HepG2 (cell line): ENCODE data around the gene HOXB2. TPM values are rescaled to one million over a fixed set of nuclear protein-coding genes. Genes with fewer than 3 reads are reported as not detected.

ENCODE experiments used
- ATAC-seq: fragments of 200-7000 bp; cut with Tn5 transposase; 3 replicates; pipeline ENCODE4 v1.9.1; 2020; ENCODE audit warnings: mild to moderate bottlenecking, moderate library complexity
- BruUV-seq: library from RNA; stranded (reverse); fragments of 400-500 nt; replicated peaks from 2 replicates; lab custom pipeline; 2021; lab: Mats Ljungman, UMichigan
- CTCF ChIA-PET: fragments of 300-600 bp; formaldehyde crosslinking; extraction: SDS; loops from one replicate; lab custom pipeline; 2021; ENCODE audit warnings: low total read pairs, inconsistent platforms, low intra/inter-chr PET ratio; lab: Yijun Ruan, JAX
- POLR2A ChIA-PET: fragments of 350-600 bp; sonication (Branson Sonifier 250); formaldehyde crosslinking; loops from one replicate; lab custom pipeline; 2020; ENCODE audit warnings: antibody characterized with exemption, inconsistent platforms; lab: Yijun Ruan, JAX
- DNase-seq: peaks from one replicate; pipeline ENCODE4 v3.0.0-alpha.2; 2015; ENCODE audit warnings: low spot score
- FAIRE-seq: peaks from 3 replicates; lab custom pipeline; 2011; peaks lifted over from hg19 to GRCh38; lab: Jason Lieb, UNC
- H2AFZ ChIP-seq: one replicate; pipeline ENCODE4 v1.6.1; 2011; ENCODE audit warnings: low read length, inconsistent platforms
- H3K27ac ChIP-seq: fragments of 300-600 bp; 3 replicates; pipeline ENCODE4 v1.8.0; 2011; ENCODE audit warnings: mixed run types, mild to moderate bottlenecking, mixed read lengths, low read length, inconsistent platforms; ENCODE audit not compliant: insufficient read depth; ENCODE audit errors: extremely low read length
- H3K27me3 ChIP-seq, 2 experiments: fragments of 200-600 bp in 1 of 2; 2 replicates in 1 of 2; 3 replicates in 1 of 2; pipeline versions ENCODE4 v1.6.0 to v1.8.0; 2011; ENCODE audit warnings: low read length in 2 of 2, mild to moderate bottlenecking in 2 of 2, moderate library complexity in 2 of 2, inconsistent platforms in 1 of 2; ENCODE audit not compliant: insufficient read depth in 2 of 2, control insufficient read depth in 1 of 2
- H3K36me3 ChIP-seq, 2 experiments: fragments of 200-600 bp in 1 of 2; replicated peaks in 1 of 2; 2 replicates in 1 of 2; 3 replicates in 1 of 2; pipeline versions ENCODE4 v1.5.1 to v1.8.0; 2011; ENCODE audit warnings: low read length in 2 of 2, inconsistent platforms in 1 of 2; ENCODE audit not compliant: insufficient read depth in 2 of 2, control insufficient read depth in 1 of 2
- H3K4me1 ChIP-seq: 2 replicates; pipeline ENCODE4 v1.5.1; 2012; ENCODE audit warnings: low read length, inconsistent platforms; ENCODE audit not compliant: insufficient read depth
- H3K4me2 ChIP-seq: 2 replicates; pipeline ENCODE4 v1.6.0; 2011; ENCODE audit warnings: low read depth, low read length, inconsistent platforms
- H3K4me3 ChIP-seq, 3 experiments: fragments of 200-600 bp in 1 of 3; sonication (generic), shearing (Covaris generic) in 1 of 3; replicated peaks in 1 of 3; 2 replicates each; pipeline ENCODE4 v1.5.1; 2011 to 2016; ENCODE audit warnings: low read length in 3 of 3, inconsistent platforms in 2 of 3, low read depth in 2 of 3, mild to moderate bottlenecking in 2 of 3, control low read depth in 1 of 3, mixed read lengths in 1 of 3; ENCODE audit not compliant: insufficient read depth in 1 of 3
- H3K79me2 ChIP-seq: one replicate; pipeline ENCODE4 v1.6.1; 2011; ENCODE audit warnings: low read length, inconsistent platforms; ENCODE audit not compliant: insufficient read depth
- H3K9ac ChIP-seq: 2 replicates; pipeline ENCODE4 v1.6.0; 2011; ENCODE audit warnings: mild to moderate bottlenecking, low read depth, low read length, inconsistent platforms; ENCODE audit not compliant: insufficient read depth
- H3K9me3 ChIP-seq: 2 replicates; pipeline ENCODE4 v1.5.1; 2012; ENCODE audit warnings: mild to moderate bottlenecking, low read length
- H4K20me1 ChIP-seq: 2 replicates; pipeline ENCODE4 v1.6.0; 2011; ENCODE audit warnings: inconsistent platforms, mild to moderate bottlenecking, low read length, moderate library complexity; ENCODE audit not compliant: insufficient read depth
- AGO1 ChIP-seq: fragments of 200-400 bp; formaldehyde crosslinking; IDR thresholded peaks from 2 replicates; pipeline ENCODE4 v1.6.1; 2017; ENCODE audit warnings: mild to moderate bottlenecking, low read depth, low read length, moderate library complexity; ENCODE audit not compliant: poor library complexity, severe bottlenecking
- CBFB ChIP-seq: sonication (generic); formaldehyde crosslinking; IDR thresholded peaks from 2 replicates; pipeline ENCODE4 v1.4.0; 2020; ENCODE audit warnings: missing genetic modification reagents
- DNMT3B ChIP-seq: conservative IDR thresholded peaks from 2 replicates; pipeline ENCODE4 v1.6.1; 2016; ENCODE audit warnings: missing biosample characterization, control low read depth
- EP300 ChIP-seq, 3 experiments: sonication (generic) in 1 of 3; formaldehyde crosslinking in 1 of 3; IDR thresholded peaks; 2 replicates each; pipeline versions ENCODE4 v1.5.1 to v1.6.1; 2011 to 2020; ENCODE audit warnings: low read depth in 2 of 3, low read length in 2 of 3, borderline replicate concordance in 1 of 3, improper control_type of control experiment in 1 of 3, mild to moderate bottlenecking in 1 of 3, missing genetic modification reagents in 1 of 3, moderate library complexity in 1 of 3
- EZH2 ChIP-seq: conservative IDR thresholded peaks from 2 replicates; pipeline ENCODE4 v1.6.1; 2012; ENCODE audit warnings: mild to moderate bottlenecking, low read depth, low read length, moderate library complexity
- KAT7 ChIP-seq: IDR thresholded peaks from 2 replicates; pipeline ENCODE4 v1.6.1; 2018; ENCODE audit warnings: borderline replicate concordance, missing compliant biosample characterization
- NR3C1 ChIP-seq: sonication (generic); formaldehyde crosslinking; IDR thresholded peaks from 2 replicates; pipeline ENCODE4 v1.4.0; 2020; ENCODE audit warnings: missing genetic modification reagents
- POLR2G ChIP-seq: fragments of 200-400 bp; formaldehyde crosslinking; IDR thresholded peaks from 2 replicates; pipeline ENCODE4 v1.6.1; 2018; ENCODE audit warnings: mild to moderate bottlenecking, low read depth, low read length, moderate library complexity
- RAD21 ChIP-seq: fragments of 450-650 bp; formaldehyde crosslinking; IDR thresholded peaks from 2 replicates; pipeline ENCODE4 v1.5.0; 2020; ENCODE audit warnings: mild to moderate bottlenecking
- RFXAP ChIP-seq: sonication (generic); formaldehyde crosslinking; IDR thresholded peaks from 2 replicates; pipeline ENCODE4 v1.4.0; 2020; ENCODE audit warnings: missing genetic modification reagents, borderline replicate concordance
- SOX6 ChIP-seq, 2 experiments: fragments of 450-650 bp in 1 of 2; sonication (generic) in 1 of 2; formaldehyde crosslinking in 1 of 2; IDR thresholded peaks; 2 replicates each; pipeline versions ENCODE4 v1.4.0 to v1.6.1; 2017 to 2020; ENCODE audit warnings: antibody characterized with exemption in 1 of 2, mild to moderate bottlenecking in 1 of 2, missing genetic modification reagents in 1 of 2
- ZBTB43 ChIP-seq: sonication (generic); formaldehyde crosslinking; conservative IDR thresholded peaks from 2 replicates; pipeline ENCODE4 v1.4.0; 2020; ENCODE audit warnings: missing genetic modification reagents
- ZBTB49 ChIP-seq: sonication (generic); formaldehyde crosslinking; IDR thresholded peaks from 2 replicates; pipeline ENCODE4 v1.4.0; 2020; ENCODE audit warnings: missing genetic modification reagents, borderline replicate concordance
- ZNF335 ChIP-seq: sonication (generic); formaldehyde crosslinking; IDR thresholded peaks from 2 replicates; pipeline ENCODE4 v1.4.0; 2020; ENCODE audit warnings: missing genetic modification reagents
- ZSCAN12 ChIP-seq: sonication (generic); formaldehyde crosslinking; IDR thresholded peaks from 2 replicates; pipeline ENCODE4 v1.9.0; 2021; ENCODE audit warnings: mild to moderate bottlenecking, missing genetic modification reagents
- WGBS: methylation state at CpG from one replicate; pipeline ENCODE4 v1.1.6; 2017; ENCODE audit warnings: low lambda C conversion rate; 5-methylcytosine and 5-hydroxymethylcytosine counted together
- in situ Hi-C: cut with HindIII; loops from 2 replicates; pipeline ENCODE4 v1.10.0; 2017; ENCODE audit warnings: low pct_unique_long_range_greater_than_20kb; ENCODE audit not compliant: extremely low pct_ligation_motif_present
- intact Hi-C: fragments of 100-400 bp; cut with micrococcal nuclease; formaldehyde crosslinking; loops from one replicate; pipeline ENCODE4 v1.10.0; 2022; ENCODE audit not compliant: unreplicated experiment
- polyA plus RNA-seq, 8 experiments: library from polyadenylated mRNA; depleted of rRNA in 3 of 8; stranded (reverse) in 7 of 8; unstranded in 1 of 8; fragments of >200 nt; fragmentation: Illumina TruSeq in 4 of 8; extraction: Trizol in 4 of 8; gene quantifications; 2 replicates each; pipeline versions ENCODE4 v1.2.1 to v1.2.3, GENCODE V29; 2011 to 2016; ENCODE audit warnings: low read depth in 4 of 8, missing spikeins in 1 of 8, mixed read lengths in 1 of 8; ENCODE audit not compliant: insufficient read depth in 1 of 8
- total RNA-seq, 5 experiments: library from RNA; depleted of rRNA; stranded (reverse); fragments of >200 nt; fragmentation: Illumina TruSeq; extraction: Trizol; gene quantifications; 2 replicates each; pipeline ENCODE4 v1.2.3, GENCODE V29; 2016; ENCODE audit warnings: low read depth in 1 of 5

The HOXB2 gene
- total and polyA plus RNA-seq, 2 of the 13 experiments (the other 11 are each of a cell fraction or from before 2014, with no cell fraction given) = not detected

- Histone ChIP-seq H3K36me3 (no peaks in the 10 kb centered on the region), H3K27ac (no peak overlapping the region), H3K4me2 (no peak overlapping the region), H3K4me3 (no peak overlapping the region), H3K27me3 (peaks cover 8 to 83% of the 10 kb centered on the region in 2 experiments), H4K20me1 (no peaks in the 10 kb centered on the region), H3K9me3 (no peaks in the 10 kb centered on the region), H3K9ac (no peak overlapping the region), H3K4me1 (no peaks in the 10 kb centered on the region), H3K79me2 (no peaks in the 10 kb centered on the region), H2AFZ (no peak overlapping the region)
- no peak for DNase-seq
- BruUV-seq = no TSS peak
- TF ChIP-seq RAD21 (CRISPR knock-in tag) = no peak
- peak; percentile 76 for TF ChIP-seq EZH2
- FAIRE-seq = no peak
- CTCF ChIA-PET = no interaction called here
- 36% methylated on average over 27 of the region's 27 CpGs for WGBS
- POLR2A ChIA-PET = no interaction called here
- intact Hi-C loops (no loop called here), in situ Hi-C loops (no loop called here)
- ATAC-seq = no peak
These were observed 2.7 kb downstream of the HOXB2 start for GRCh38 chr17:48542114-48542656.

- H3K79me2 ChIP-seq = no peaks in the 10 kb centered on the region
- no peak overlapping the region for H2AFZ ChIP-seq
- ATAC-seq = no peak
- in situ Hi-C loops = no loop called here
- no peaks in the 10 kb centered on the region for H3K36me3 ChIP-seq
- no peak overlapping the region for H3K4me2 ChIP-seq
- no peak overlapping the region for H3K9ac ChIP-seq
- no peaks in the 10 kb centered on the region for H3K4me1 ChIP-seq
- H3K9me3 ChIP-seq = no peaks in the 10 kb centered on the region
- no peak for FAIRE-seq
- peaks cover 8 to 79% of the 10 kb centered on the region in 2 experiments for H3K27me3 ChIP-seq
- CTCF ChIA-PET = no interaction called here
- no peak overlapping the region for H3K4me3 ChIP-seq
- DNase-seq = no peak
- POLR2A ChIA-PET = no interaction called here
- intact Hi-C loops = no loop called here
- H4K20me1 ChIP-seq = no peaks in the 10 kb centered on the region
- no TSS peak for BruUV-seq
- no peak overlapping the region for H3K27ac ChIP-seq
- WGBS = 40% methylated on average over 35 of the region's 36 CpGs
- TF ChIP-seq CBFB (CRISPR knock-in tag) (no peak), ZNF335 (CRISPR knock-in tag) (no peak), POLR2G (no peak), AGO1 (no peak), SOX6 (IDR thresholded peaks at IDR 0.05) (no peak), SOX6 (CRISPR knock-in tag; IDR thresholded peaks at IDR 0.05) (no peak), KAT7 (no peak), ZBTB49 (no peak), DNMT3B (CRISPR knock-in tag) (no peak), EP300 (IDR thresholded peaks at IDR 0.05; ENCODE audit: low read depth in 2 of 2, low read length in 2 of 2) (no peak), EP300 (CRISPR knock-in tag; IDR thresholded peaks at IDR 0.05; ENCODE audit: borderline replicate concordance) (no peak), ZBTB43 (CRISPR knock-in tag) (no peak), ZSCAN12 (CRISPR knock-in tag) (no peak), RFXAP (CRISPR knock-in tag) (no peak), NR3C1 (CRISPR knock-in tag) (no peak)
These were observed 3.3 kb downstream of the HOXB2 start for GRCh38 chr17:48541577-48542113.
